Psoas muscle (tissue), 8 donors: ENCODE measurements around the gene PANK1. TPM values are rescaled to one million over a fixed set of nuclear protein-coding genes. Genes with fewer than 3 reads are reported as not detected.

Experiments
- ATAC-seq, 4 donors: fragments of 200-7000 bp; cut with Tn5 transposase; one replicate each; pipeline ENCODE4 v1.9.1; 2020; ENCODE audit warnings: moderate library complexity in 3 of 4, mild to moderate bottlenecking in 2 of 4
- DNase-seq, 2 donors: peaks; one replicate each; pipeline ENCODE4 v3.0.0-alpha.2; 2020
- H3K27ac ChIP-seq: fragments of 200-600 bp; one replicate; pipeline ENCODE4 v1.8.0; 2022
- H3K27me3 ChIP-seq, 3 donors: fragments of 200-600 bp in 1 of 3; one replicate each; pipeline versions ENCODE4 v1.6.1 to v1.8.0; 2013 to 2022; ENCODE audit warnings: low read length in 2 of 3, mild to moderate bottlenecking in 2 of 3, moderate library complexity in 1 of 3; ENCODE audit not compliant: insufficient read depth in 3 of 3
- H3K36me3 ChIP-seq, 2 donors: fragments of 200-600 bp in 1 of 2; one replicate each; pipeline versions ENCODE4 v1.6.1 to v1.8.0; 2013 to 2022; ENCODE audit warnings: low read depth in 1 of 2, mild to moderate bottlenecking in 1 of 2, moderate library complexity in 1 of 2; ENCODE audit not compliant: insufficient read depth in 1 of 2
- H3K4me1 ChIP-seq: fragments of 200-600 bp; one replicate; pipeline ENCODE4 v1.8.0; 2022
- H3K4me3 ChIP-seq: fragments of 200-600 bp; one replicate; pipeline ENCODE4 v1.8.0; 2022; ENCODE audit warnings: mild to moderate bottlenecking
- H3K9me3 ChIP-seq: fragments of 200-600 bp; one replicate; pipeline ENCODE4 v1.8.0; 2022
- WGBS, 3 donors: extraction: QIAGEN DNeasy Blood & Tissue Kit; methylation state at CpG; one replicate each; pipeline versions ENCODE4 v1.1.6 to v1.1.7; 2013; 5-methylcytosine and 5-hydroxymethylcytosine counted together
- intact Hi-C, 2 donors: fragments of 100-400 bp; cut with DNase I; formaldehyde crosslinking; loops; one replicate each; pipeline versions ENCODE4 v1.11.0 to v1.14.2; 2022
- polyA plus RNA-seq, 3 donors: library from polyadenylated mRNA; stranded (reverse); fragments of 200-250 nt; gene quantifications; one replicate each; pipeline ENCODE4 v1.2.3, GENCODE V29; 2013
- total RNA-seq, 4 donors: library from RNA; stranded (reverse); fragmentation: NEBNext Ultra II Directional in 2 of 4; extraction: Animal tissue kit (Norgen Biotek cat#: 25700) in 2 of 4; gene quantifications; one replicate each; pipeline versions ENCODE4 v1.2.1 to v1.2.4, GENCODE V29; 2021 to 2023
- TF ChIP-seq, protein P1 (sequence below): fragments of 200-600 bp; IDR thresholded peaks from one replicate; pipeline ENCODE4 v1.8.0; 2022; ENCODE audit warnings: antibody characterized with exemption
- donor health status: healthy with polysubstance abuse.
- donor health status: DM: no; HTN: no; CAD: no; lungs with moderate emphysema.
- donor health status: Bipolar disorder and iron deficiency.
- donor health status: healthy.
- donor health status: DM: yes; HTN: yes; CAD: no.
- donor health status: DM: no; HTN: no; CAD: no.
- donor health status: DM: no; HTN: no; CAD: no.
- donor health status: DM: yes; HTN: yes; CAD: no.

PANK1 gene
- total and polyA plus RNA-seq, 7 donors = 0.91 to 17.0 (median 6.3) TPM

DNA sequence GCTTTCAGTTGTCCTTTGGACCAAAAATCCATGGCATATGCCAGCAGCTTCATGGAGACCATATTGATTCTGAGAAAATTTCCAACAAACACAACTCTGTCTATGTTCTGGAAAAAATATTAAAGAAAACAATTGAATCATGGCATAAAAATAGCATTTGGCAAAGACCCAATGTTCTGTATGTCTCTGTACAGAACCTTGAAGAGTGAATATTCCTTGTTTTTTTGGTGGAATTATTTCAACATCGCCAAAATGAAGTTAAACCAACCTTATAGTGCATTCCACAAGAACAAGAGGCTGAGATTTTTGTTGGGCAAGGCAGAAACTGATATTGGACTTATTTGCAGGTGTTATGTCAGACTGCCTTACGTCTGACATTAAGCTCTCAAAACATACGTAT is 56.4 kb downstream of the PANK1 start:
- Histone ChIP-seq H3K9me3 (no peaks in the 10 kb centered on the region), H3K4me1 (peaks cover 29% of the 10 kb centered on the region), H3K36me3 (peaks cover 3 to 27% of the 10 kb centered on the region in 2 donors), H3K27me3 (no peaks in the 10 kb centered on the region), H3K4me3 (no peak overlapping the region), H3K27ac (peak overlapping the region; percentile 41)
- intact Hi-C loops = no loop called here
- TF ChIP-seq, protein P1, sequence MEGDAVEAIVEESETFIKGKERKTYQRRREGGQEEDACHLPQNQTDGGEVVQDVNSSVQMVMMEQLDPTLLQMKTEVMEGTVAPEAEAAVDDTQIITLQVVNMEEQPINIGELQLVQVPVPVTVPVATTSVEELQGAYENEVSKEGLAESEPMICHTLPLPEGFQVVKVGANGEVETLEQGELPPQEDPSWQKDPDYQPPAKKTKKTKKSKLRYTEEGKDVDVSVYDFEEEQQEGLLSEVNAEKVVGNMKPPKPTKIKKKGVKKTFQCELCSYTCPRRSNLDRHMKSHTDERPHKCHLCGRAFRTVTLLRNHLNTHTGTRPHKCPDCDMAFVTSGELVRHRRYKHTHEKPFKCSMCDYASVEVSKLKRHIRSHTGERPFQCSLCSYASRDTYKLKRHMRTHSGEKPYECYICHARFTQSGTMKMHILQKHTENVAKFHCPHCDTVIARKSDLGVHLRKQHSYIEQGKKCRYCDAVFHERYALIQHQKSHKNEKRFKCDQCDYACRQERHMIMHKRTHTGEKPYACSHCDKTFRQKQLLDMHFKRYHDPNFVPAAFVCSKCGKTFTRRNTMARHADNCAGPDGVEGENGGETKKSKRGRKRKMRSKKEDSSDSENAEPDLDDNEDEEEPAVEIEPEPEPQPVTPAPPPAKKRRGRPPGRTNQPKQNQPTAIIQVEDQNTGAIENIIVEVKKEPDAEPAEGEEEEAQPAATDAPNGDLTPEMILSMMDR = no peak
- 69 to 88% (median 75%) methylated on average over 3 of the region's 3 CpGs for WGBS, 3 donors
- DNase-seq (no peak), ATAC-seq (peak in 1 of 4 donors; percentile 40)

DNA sequence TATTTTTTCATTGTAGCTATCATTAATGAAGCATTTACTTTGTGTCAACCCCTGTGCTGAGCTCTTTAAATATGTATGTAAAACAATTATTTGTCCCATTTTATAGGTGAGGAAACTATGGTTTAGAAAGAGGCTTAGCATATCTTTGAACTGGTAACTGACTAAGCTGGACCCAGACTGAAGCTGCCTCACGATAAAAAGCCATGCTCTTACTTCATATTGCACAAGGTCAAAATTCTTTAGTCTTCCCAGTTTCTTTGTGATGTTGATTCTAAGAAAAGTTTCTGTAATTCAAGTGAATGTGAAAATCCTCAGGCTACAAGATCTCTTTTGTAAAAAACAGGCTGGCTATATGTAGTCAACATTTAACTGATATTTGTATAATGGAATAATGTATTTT is 63.0 kb downstream of the PANK1 start:
- no peaks in the 10 kb centered on the region for H3K4me1 ChIP-seq
- 88 to 97% (median 93%) methylated on average over 1 of the region's 1 CpG for WGBS, 3 donors
- intact Hi-C loops = no loop called here

DNA sequence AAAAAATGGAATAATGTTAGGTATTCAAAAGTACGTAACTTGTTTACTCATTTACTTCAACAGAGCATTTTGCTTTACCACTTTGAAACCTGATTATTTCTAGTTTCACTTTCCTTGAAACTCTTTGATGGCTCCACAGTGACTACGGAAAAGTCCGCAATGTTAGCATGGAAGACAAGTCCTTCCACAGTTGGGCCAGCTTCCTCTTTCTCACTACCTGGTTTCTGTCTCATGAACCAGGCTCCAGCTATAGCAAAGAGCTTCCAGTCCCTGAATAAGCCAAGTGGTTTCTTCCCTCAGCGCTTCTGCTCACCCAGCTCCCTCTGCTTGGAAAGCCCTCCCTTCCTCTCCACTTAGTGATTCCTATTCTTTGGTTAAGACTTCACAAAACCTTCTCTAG is 64.8 kb downstream of the PANK1 start:
- ATAC-seq (peak in 1 of 4 donors; percentile 17), DNase-seq (no peak)
- Histone ChIP-seq H3K9me3 (no peaks in the 10 kb centered on the region), H3K36me3 (peaks cover 2 to 3% of the 10 kb centered on the region in 2 donors), H3K4me1 (no peaks in the 10 kb centered on the region), H3K4me3 (no peak overlapping the region), H3K27me3 (no peaks in the 10 kb centered on the region), H3K27ac (no peak overlapping the region)
- TF ChIP-seq, protein P1 = no peak
- intact Hi-C loops = no loop called here
- WGBS, 3 donors = 94 to 97% (median 95%) methylated on average over 4 of the region's 4 CpGs

More for the DNA sequence above, 63.0 kb downstream of the PANK1 start:
- H3K9me3 ChIP-seq = no peaks in the 10 kb centered on the region
- no peak overlapping the region for H3K27ac ChIP-seq
- TF ChIP-seq, protein P1 = no peak
- H3K4me3 ChIP-seq = no peak overlapping the region
- ATAC-seq (no peak), DNase-seq (no peak)
- H3K27me3 ChIP-seq = no peaks in the 10 kb centered on the region
- peaks cover 2 to 8% of the 10 kb centered on the region in 2 donors for H3K36me3 ChIP-seq

DNA sequence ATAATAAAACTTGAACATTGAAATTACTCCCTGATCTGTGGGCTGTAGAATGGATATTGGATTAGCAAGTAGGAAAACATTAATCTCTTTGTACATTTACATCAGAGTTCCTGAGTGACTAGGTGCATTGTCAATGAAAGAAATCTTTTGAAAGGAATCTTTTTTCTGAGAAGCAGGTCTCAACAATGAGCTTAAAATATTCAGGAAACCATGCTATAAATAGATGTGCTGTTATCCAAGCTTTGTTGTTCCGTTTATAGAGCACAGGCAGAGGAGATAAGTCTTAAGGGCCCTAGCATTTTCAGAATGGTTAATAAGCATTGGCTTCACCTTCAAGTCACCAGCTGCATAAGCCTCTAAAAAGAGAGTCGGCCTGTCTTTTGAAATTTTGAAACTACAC is 68.3 kb downstream of the PANK1 start:
- ATAC-seq (no peak), DNase-seq (no peak)
- intact Hi-C loops = loop anchor here in 1 of 2 donors (5.0 kb wide), 1 partner anchor 41 kb away; no protein-coding TSS in a partner anchor
- Histone ChIP-seq H3K4me3 (no peak overlapping the region), H3K4me1 (no peaks in the 10 kb centered on the region), H3K9me3 (no peaks in the 10 kb centered on the region), H3K27ac (no peak overlapping the region), H3K27me3 (no peaks in the 10 kb centered on the region), H3K36me3 (no peaks in the 10 kb centered on the region)
- WGBS, 3 donors = 64 to 74% (median 67%) methylated on average over 2 of the region's 2 CpGs
- TF ChIP-seq, protein P1 = no peak

DNA sequence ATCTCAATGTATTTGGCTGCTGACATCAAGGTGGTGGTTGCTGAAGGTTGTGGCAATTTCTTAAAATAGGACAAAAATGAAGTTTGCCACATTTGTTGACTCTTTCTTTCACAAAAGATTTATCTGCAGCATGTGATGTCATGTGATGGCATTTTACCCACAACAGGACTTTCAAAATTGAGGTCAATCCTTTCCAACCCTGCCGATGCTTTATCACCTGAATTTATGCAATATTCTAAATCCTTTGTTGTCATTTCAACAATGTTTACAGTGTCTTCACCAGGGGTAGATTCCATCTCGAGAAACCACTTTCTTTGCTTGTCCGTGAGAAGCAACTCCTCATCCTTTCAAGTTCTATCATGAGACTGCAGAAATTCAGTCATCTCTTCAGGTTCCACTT is 69.0 kb downstream of the PANK1 start:
- intact Hi-C loops = loop anchor here in 1 of 2 donors (5.0 kb wide), 1 partner anchor 41 kb away; no protein-coding TSS in a partner anchor
- WGBS, 3 donors = 93 to 96% (median 94%) methylated on average over 3 of the region's 3 CpGs
- TF ChIP-seq, protein P1 = no peak

More for the DNA sequence above, 69.0 kb downstream of the PANK1 start:
- DNase-seq = no peak
- no peak for ATAC-seq
- H3K4me1 ChIP-seq = no peaks in the 10 kb centered on the region
- H3K27me3 ChIP-seq = no peaks in the 10 kb centered on the region
- H3K27ac ChIP-seq = no peak overlapping the region
- no peak overlapping the region for H3K4me3 ChIP-seq
- H3K36me3 ChIP-seq = no peaks in the 10 kb centered on the region
- no peaks in the 10 kb centered on the region for H3K9me3 ChIP-seq
